Measurements from ENCODE around the gene CAPRIN2. TPM values are rescaled to one million over a fixed set of nuclear protein-coding genes. Genes with fewer than 3 reads are reported as not detected.

CAPRIN2 gene
- polyA plus RNA-seq, 1 experiment = 7.8 TPM

GRCh38 chr12:30764251-30764650, 9.5 kb upstream of the CAPRIN2 start:
- ChIA-PET POLR2A (interaction anchor here (0.6 kb wide), 1 partner anchor 472 kb away, joined by 3 read pairs; no protein-coding TSS in a partner anchor), CTCF (no interaction called here)
- Histone ChIP-seq H3K4me3 (ENCODE audit: low read depth, low read length) (no peak overlapping the region), H3K36me3 (ENCODE audit: control insufficient read depth, insufficient read depth, low read length) (no peaks in the 10 kb centered on the region), H3K27me3 (ENCODE audit: control insufficient read depth, insufficient read depth, low read length) (peaks cover 10% of the 10 kb centered on the region)
- DNase-seq (ENCODE audit: low read depth) = no peak
- no peak for TF ChIP-seq CTCF (IDR thresholded peaks at IDR 0.05; ENCODE audit: insufficient read depth, low read depth, low read length)

GRCh38 chr12:30763053-30763452, 8.3 kb upstream of the CAPRIN2 start:
- ChIA-PET CTCF (no interaction called here), POLR2A (no interaction called here)
- TF ChIP-seq CTCF (IDR thresholded peaks at IDR 0.05; ENCODE audit: insufficient read depth, low read depth, low read length) = no peak
- H3K4me3 ChIP-seq (ENCODE audit: low read depth, low read length) = no peak overlapping the region
- no peak for DNase-seq (ENCODE audit: low read depth)
- H3K36me3 ChIP-seq (ENCODE audit: control insufficient read depth, insufficient read depth, low read length) = no peaks in the 10 kb centered on the region
- H3K27me3 ChIP-seq (ENCODE audit: control insufficient read depth, insufficient read depth, low read length) = peaks cover 9% of the 10 kb centered on the region

GRCh38 chr12:30761730-30762129, 7.0 kb upstream of the CAPRIN2 start:
- TF ChIP-seq CTCF (IDR thresholded peaks at IDR 0.05; ENCODE audit: insufficient read depth, low read depth, low read length) = no peak
- Histone ChIP-seq H3K36me3 (ENCODE audit: control insufficient read depth, insufficient read depth, low read length) (no peaks in the 10 kb centered on the region), H3K27me3 (ENCODE audit: control insufficient read depth, insufficient read depth, low read length) (peaks cover 6% of the 10 kb centered on the region), H3K4me3 (ENCODE audit: low read depth, low read length) (no peak overlapping the region)
- POLR2A ChIA-PET = no interaction called here
- CTCF ChIA-PET = no interaction called here
- no peak for DNase-seq (ENCODE audit: low read depth)

GRCh38 chr12:30757316-30757715, 2.6 kb upstream of the CAPRIN2 start:
- Histone ChIP-seq H3K4me3 (ENCODE audit: low read depth, low read length) (no peak overlapping the region), H3K36me3 (ENCODE audit: control insufficient read depth, insufficient read depth, low read length) (no peaks in the 10 kb centered on the region), H3K27me3 (ENCODE audit: control insufficient read depth, insufficient read depth, low read length) (no peaks in the 10 kb centered on the region)
- DNase-seq (ENCODE audit: low read depth) = no peak
- CTCF ChIA-PET = interaction anchor here (1.4 kb wide), 1 partner anchor 10 kb away, joined by 3 read pairs; no protein-coding TSS in a partner anchor
- no peak for TF ChIP-seq CTCF (IDR thresholded peaks at IDR 0.05; ENCODE audit: insufficient read depth, low read depth, low read length)
- POLR2A ChIA-PET = no interaction called here

- DNase-seq (ENCODE audit: low read depth) = no peak
- H3K27me3 ChIP-seq (ENCODE audit: control insufficient read depth, insufficient read depth, low read length) = no peaks in the 10 kb centered on the region
- ChIA-PET POLR2A (no interaction called here), CTCF (interaction anchor here (0.6 kb wide), 1 partner anchor 278 kb away, joined by 3 read pairs; no protein-coding TSS in a partner anchor)
- H3K4me3 ChIP-seq (ENCODE audit: low read depth, low read length) = no peak overlapping the region
- no peaks in the 10 kb centered on the region for H3K36me3 ChIP-seq (ENCODE audit: control insufficient read depth, insufficient read depth, low read length)
- no peak for TF ChIP-seq CTCF (IDR thresholded peaks at IDR 0.05; ENCODE audit: insufficient read depth, low read depth, low read length)
Measured at GRCh38 chr12:30756074-30756473, 1.3 kb upstream of the CAPRIN2 start.
